NCI-H345 treated with DMSO at 0.1 percent for 48 hours (cell line): ENCODE measurements around the gene CYLD.

Source experiments
- DNase-seq: peaks from one replicate; lab custom pipeline; 2025; ENCODE audit not compliant: unreplicated experiment; lab: John Stamatoyannopoulos, UW

CYLD gene

GRCh38 chr16:50741781-50742575 is at the start of gene CYLD:
Gene CYLD (plus strand): TSS chr16:50742086. CDS start chr16:50749699, 7,613 bp downstream.
- peak; percentile 91 for DNase-seq

- no peak for DNase-seq
Measured at GRCh38 chr16:50692644-50692998, 49.3 kb upstream of the CYLD start.

GRCh38 chr16:50692999-50693781 is 48.7 kb upstream of the CYLD start, which contains the start of gene NOD2:
Gene NOD2 (plus strand): TSS chr16:50693606. CDS start chr16:50699496, 5,890 bp downstream.
- no peak for DNase-seq

- DNase-seq: no peak
Measured at GRCh38 chr16:50694206-50694605, 47.7 kb upstream of the CYLD start.

- no peak for DNase-seq
Measured at GRCh38 chr16:50695017-50696000, 46.6 kb upstream of the CYLD start.

GRCh38 chr16:50696126-50696525 is 45.8 kb upstream of the CYLD start:
- no peak for DNase-seq

- no peak for DNase-seq
Measured at GRCh38 chr16:50696575-50697420, 45.1 kb upstream of the CYLD start.

GRCh38 chr16:50697421-50697715 is 44.5 kb upstream of the CYLD start:
- no peak for DNase-seq

- DNase-seq: no peak
Measured at GRCh38 chr16:50697881-50698767, 43.8 kb upstream of the CYLD start.

- DNase-seq: no peak
Measured at GRCh38 chr16:50699326-50700159, 42.3 kb upstream of the CYLD start.

- no peak for DNase-seq
Measured at GRCh38 chr16:50702725-50703124, 39.2 kb upstream of the CYLD start.

GRCh38 chr16:50704245-50704644 is 37.6 kb upstream of the CYLD start:
- DNase-seq: no peak

GRCh38 chr16:50705436-50706110 is 36.3 kb upstream of the CYLD start:
- no peak for DNase-seq

- no peak for DNase-seq
Measured at GRCh38 chr16:50706250-50706649, 35.6 kb upstream of the CYLD start.

GRCh38 chr16:50708373-50709060 is 33.4 kb upstream of the CYLD start:
- DNase-seq: no peak

GRCh38 chr16:50709061-50709684 is 32.7 kb upstream of the CYLD start:
- DNase-seq: no peak

- DNase-seq: no peak
Measured at GRCh38 chr16:50709980-50710379, 31.9 kb upstream of the CYLD start.
